HG03354 (cell line): ENCODE data around the gene C14orf93.
"Not testable (repeated sequence)": the region's sequence is repeated elsewhere in the genome, so short reads cannot be mapped to it uniquely, and the experiment has no call there.

Source experiments
- ATAC-seq: cut with Tn5 transposase; IDR thresholded peaks from one replicate; pipeline ENCODE4 v1.9.1; 2021; ENCODE audit warnings: mild to moderate bottlenecking; ENCODE audit not compliant: unreplicated experiment, poor library complexity, severe bottlenecking

C14orf93 gene

GRCh38 chr14:23023022-23023794 lies 13.3 kb upstream of the C14orf93 start:
- ATAC-seq: no peak

- ATAC-seq: no peak
Measured at GRCh38 chr14:23021889-23022442, 12.0 kb upstream of the C14orf93 start.

GRCh38 chr14:23021434-23021833 lies 11.5 kb upstream of the C14orf93 start:
- no peak for ATAC-seq

- ATAC-seq: no peak
Measured at GRCh38 chr14:23020143-23021128, 10.5 kb upstream of the C14orf93 start.

- no peak for ATAC-seq
Measured at GRCh38 chr14:23018107-23018506, 8.2 kb upstream of the C14orf93 start.

GRCh38 chr14:23017091-23017490 lies 7.1 kb upstream of the C14orf93 start:
- ATAC-seq: no peak

- no peak for ATAC-seq
Measured at GRCh38 chr14:23015618-23016017, 5.7 kb upstream of the C14orf93 start.

- not testable (repeated sequence) for ATAC-seq
Measured at GRCh38 chr14:23013749-23014054, 3.8 kb upstream of the C14orf93 start.

GRCh38 chr14:23013054-23013748 lies 3.3 kb upstream of the C14orf93 start:
- ATAC-seq: no peak

- no peak for ATAC-seq
Measured at GRCh38 chr14:23009483-23009938, 432 bp downstream of the C14orf93 start.

GRCh38 chr14:23008831-23009230 lies 1.1 kb downstream of the C14orf93 start:
- no peak for ATAC-seq

GRCh38 chr14:23006544-23007419 lies 3.2 kb downstream of the C14orf93 start:
- peak; percentile 95 for ATAC-seq

GRCh38 chr14:23006188-23006534 lies 3.8 kb downstream of the C14orf93 start:
- no peak for ATAC-seq

- no peak for ATAC-seq
Measured at GRCh38 chr14:23005451-23006187, 4.3 kb downstream of the C14orf93 start.

GRCh38 chr14:23004274-23004673 lies 5.7 kb downstream of the C14orf93 start:
- not testable (repeated sequence) for ATAC-seq

GRCh38 chr14:23002592-23002991 lies 7.4 kb downstream of the C14orf93 start:
- ATAC-seq: no peak

GRCh38 chr14:23000860-23001259 lies 9.1 kb downstream of the C14orf93 start:
- no peak for ATAC-seq

GRCh38 chr14:22998329-22999012 lies 11.5 kb downstream of the C14orf93 start:
- no peak for ATAC-seq
